Activated CD4-positive, alpha-beta T cell treated with anti-CD3 and anti-CD28 coated beads for 24 hours (primary cell): ENCODE measurements around the gene ZFHX2.

Source experiments
- DNase-seq, 2 donors: peaks; one replicate each; pipeline ENCODE4 v3.0.0-alpha.2; 2020; ENCODE audit warnings: low read depth in 2 of 2

ZFHX2 gene

GRCh38 chr14:23559926-23560520, 8.5 kb upstream of the ZFHX2 start:
- no peak for DNase-seq

DNA sequence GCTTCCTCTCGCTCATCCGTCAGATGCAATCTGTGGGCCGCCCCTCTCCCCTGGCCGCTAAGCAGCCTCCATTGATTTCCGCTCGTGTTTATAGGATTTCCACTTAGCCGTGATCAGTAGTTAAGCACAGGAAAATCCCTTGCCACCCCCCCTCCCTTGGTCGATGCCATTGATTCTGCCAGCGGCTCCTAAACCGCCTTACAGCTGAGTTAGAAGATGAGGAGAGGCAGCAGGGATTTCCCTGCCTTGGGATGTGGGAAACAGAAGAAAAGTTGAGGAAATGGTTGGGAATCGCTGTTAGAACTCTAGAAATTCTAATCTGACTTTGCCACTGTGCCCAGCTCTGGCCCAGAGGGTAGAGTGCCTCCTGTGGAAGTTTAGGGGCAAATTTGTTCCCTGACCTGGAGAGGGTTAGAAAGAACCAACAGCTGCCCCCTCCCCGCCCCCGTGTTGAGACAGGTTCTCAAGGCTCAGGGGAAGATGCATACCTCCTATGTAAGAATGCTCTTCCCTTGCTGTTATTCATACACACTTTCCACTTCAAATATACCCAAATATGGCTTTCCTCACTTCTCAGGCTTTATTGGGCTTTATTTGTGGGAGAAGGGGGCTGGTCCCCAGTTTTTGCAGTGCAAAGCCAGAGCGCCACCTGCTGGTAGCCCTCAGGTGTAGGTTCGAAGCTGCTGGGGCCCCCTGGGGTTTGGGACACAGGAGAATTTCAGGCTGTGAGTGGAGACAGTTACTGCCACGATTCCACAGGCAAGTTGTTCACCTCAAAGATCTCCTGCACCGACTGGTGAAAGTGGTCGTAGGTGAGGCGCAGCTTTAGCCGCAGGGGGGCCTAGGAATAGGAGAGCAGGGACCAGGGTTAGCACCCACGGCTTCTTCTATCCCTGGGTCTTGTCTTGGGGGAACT, 7.7 kb upstream of the ZFHX2 start:
- DNase-seq = peak; percentile 61 to 63

DNA sequence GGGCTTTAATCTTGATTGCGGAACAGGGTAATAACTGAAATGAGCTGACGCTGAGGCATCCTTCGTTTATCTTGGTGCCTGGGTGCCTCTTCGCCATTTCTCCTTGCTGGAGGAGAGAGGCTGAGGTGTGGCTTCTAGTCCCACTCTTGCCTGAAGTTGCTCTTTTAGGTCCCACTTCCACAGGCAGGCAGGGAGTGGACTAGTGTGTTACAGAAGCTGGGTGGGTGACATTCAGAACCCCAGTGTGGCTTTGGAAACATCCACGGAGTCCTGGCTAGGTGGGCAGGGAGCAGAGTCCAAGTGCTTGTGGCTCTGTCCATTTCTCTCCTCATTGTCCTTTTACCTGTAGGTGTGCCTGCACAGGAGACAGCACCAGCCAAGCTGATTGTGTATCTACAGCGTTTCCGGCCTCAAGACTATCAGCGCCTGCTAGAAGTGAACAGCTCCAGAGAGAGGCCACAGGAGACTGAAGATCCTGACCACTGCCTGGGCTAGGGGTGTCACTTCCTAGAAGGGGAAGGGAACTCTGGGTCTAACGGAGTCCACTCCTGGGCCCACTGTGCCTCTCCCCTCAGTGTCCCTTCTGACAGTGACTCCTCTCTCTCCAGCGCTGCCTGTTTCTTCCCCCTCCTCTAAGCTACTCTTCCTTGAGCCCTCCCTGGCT, 6.9 kb upstream of the ZFHX2 start:
- DNase-seq = no peak

GRCh38 chr14:23557946-23558345, 6.4 kb upstream of the ZFHX2 start:
- DNase-seq = no peak

GRCh38 chr14:23557521-23557920, 6.0 kb upstream of the ZFHX2 start:
- DNase-seq = no peak

DNA sequence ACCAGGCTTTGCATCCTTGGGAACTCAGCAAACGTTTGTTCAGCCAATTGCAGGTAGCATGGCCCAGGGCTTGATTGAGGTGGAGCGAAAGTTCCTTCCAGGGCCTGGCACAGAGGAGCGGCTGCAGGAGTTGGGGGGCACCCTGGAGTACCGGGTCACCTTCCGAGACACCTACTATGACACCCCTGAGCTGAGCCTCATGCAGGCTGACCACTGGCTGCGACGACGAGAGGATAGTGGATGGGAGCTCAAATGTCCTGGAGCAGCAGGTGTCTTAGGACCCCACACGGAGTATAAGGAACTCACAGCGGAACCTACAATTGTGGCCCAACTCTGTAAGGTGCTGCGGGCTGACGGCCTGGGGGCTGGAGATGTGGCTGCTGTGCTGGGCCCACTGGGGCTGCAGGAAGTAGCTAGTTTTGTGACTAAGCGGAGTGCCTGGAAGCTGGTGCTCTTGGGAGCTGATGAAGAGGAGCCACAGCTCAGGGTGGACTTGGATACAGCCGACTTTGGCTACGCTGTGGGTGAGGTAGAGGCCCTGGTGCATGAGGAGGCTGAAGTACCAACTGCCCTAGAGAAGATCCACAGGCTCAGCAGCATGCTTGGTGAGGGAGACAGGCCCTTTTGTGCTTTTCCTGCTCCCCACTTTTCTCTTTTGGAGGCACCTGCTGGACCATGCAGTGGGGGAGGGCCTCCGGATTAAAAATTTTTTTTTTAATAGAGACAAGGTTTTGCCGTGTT, 5.3 kb upstream of the ZFHX2 start:
- no peak for DNase-seq

DNA sequence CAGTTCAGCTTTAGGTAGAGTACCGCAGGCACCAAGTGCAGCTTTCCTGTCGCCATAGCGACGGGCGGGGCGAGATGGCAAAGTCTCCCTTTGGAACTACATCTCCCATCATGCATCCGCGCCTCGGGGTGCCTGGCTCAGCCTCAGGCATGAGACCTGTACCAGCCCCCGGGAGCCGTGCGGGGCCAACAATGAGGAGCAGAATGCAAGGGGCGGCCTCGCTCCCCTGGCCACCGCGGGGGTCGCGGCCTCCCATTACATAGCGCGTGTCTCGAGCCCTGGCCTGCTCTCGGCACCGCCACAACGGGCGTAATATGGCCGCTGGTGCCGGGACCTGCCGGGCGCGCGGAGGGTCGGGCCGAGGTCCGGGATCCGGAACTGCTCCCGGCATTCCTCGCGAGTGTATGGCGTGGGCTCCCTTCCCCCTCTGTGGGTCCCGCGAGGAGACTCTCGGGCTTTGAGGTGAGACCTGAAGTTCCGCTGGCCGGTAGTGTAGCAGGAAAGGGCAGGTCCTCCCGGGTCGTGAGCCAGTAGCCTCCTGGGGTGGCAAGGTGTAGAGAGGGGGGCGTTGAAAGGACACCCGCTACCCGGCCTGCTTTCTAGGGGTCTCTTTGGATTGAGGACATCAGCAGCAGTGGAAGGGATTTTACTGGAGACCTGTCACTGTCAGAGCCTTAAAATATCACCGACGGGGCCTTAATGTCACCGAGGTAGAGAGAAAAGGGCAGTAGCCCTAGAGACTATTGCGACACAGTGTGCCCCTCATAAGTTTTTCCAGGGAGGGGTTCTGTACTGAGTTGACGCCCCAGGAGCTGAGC, 4.5 kb upstream of the ZFHX2 start, which contains the start of gene THTPA:
Gene THTPA (plus strand): TSS at position 390 of the 818 bp plus-strand sequence. CDS start 487 bp downstream, outside the sequence.
- DNase-seq = peak; percentile 78 to 88

DNA sequence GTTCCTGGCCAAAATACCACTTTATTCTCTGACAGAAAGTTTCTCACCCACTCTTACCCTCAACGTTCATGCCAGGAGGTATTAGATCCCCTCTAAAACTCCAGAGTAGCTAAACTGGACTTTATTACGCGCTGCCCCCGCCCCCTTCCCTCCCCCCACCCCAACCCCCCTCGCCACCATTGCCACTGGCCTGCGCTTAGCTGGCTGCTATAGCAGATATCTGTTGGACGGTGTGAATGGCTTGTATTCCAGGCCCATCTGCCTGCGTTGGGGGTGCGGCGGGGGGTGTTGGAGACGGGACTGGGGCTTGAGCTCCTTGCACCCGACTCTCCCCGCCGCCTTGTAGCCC, 3.9 kb upstream of the ZFHX2 start:
- DNase-seq = no peak

DNA sequence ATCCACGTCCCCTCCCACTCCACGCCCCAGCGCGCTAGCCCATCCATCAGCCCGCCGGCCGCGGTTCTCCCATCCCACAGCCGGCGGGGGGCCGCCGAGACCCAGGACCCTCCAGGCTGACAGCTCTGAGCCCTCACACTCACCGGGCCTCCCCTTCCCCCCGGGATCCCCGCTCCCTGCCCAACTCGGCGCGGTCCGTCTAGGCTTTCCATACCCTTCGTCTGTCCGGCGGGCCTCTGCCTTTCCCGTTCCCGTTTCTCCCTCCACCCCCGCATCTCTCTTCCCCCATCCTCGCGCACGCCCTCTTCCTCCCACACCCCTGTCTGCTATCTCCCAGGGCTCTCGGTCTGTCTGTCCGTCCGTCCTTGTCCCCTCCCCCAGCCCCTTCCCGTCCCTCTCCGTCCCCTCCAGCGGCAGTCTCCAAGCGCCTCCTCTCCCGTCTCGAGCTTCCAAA, 726 bp downstream of the ZFHX2 start:
- no peak for DNase-seq

GRCh38 chr14:23550131-23550811, 1.3 kb downstream of the ZFHX2 start:
- DNase-seq = no peak

DNA sequence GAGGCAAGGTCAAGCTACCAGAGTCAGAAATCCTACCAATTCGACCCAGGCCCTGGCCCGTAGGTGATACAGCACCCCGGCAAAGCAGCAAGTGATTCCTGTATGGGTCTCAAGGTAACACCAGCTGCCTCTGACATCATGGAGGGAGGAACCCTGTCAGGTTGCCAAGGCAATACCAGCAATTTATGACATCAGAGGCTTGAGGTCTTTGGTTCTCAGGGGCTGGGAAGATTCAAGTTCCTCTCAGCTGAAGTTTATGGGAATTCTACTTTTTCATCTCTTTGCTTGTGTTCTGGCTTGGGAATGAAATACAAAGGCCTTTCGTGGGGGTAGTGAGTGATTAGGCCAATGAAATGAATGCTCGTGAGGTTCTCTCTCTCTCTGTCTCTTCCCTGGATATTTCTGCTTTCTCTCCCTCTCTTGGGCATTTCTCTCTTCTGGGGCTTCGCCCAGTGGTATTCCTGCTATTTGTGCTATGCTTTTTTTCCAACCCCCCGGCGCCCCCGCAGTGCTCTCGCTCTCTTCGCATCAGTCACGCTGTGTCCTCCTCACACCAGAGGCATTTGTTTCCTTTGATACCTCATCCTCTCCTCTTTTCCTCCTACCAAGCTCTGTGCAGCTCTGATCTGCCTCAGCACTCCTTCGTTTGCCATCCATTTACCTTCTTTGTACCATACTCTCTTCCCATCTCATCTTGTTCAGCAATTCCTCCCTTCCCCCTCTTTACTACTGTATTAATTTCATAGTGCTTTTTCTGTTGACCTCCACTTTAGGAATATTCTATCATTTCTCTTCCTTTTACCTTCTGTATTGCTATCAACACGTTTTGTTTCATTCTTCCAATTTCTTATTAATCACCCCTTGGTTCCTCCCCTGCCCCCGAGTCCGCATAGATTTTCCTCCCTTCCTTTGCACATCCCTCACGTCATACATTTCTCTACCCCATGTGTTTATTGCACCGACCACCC, 2.9 kb downstream of the ZFHX2 start:
- no peak for DNase-seq

DNA sequence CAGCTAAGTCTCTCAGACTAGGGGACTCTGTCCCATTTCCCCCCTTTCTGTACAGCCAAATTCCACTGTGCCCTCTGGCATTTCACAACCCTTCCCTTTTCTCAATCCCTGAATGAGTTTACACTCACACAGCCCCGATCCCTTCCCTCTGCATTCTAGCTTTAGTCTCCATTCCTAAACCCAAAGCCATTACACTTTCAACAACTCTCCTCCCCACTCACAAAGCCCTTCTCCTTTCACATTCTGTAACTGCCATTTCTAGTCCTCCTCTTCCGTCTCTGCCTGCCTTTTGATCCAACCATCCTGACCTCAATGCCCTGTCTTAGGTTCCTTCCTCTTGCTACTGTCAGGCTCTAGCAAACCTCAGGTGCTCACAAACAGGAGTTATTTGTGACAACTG, 3.6 kb downstream of the ZFHX2 start:
- DNase-seq = no peak

DNA sequence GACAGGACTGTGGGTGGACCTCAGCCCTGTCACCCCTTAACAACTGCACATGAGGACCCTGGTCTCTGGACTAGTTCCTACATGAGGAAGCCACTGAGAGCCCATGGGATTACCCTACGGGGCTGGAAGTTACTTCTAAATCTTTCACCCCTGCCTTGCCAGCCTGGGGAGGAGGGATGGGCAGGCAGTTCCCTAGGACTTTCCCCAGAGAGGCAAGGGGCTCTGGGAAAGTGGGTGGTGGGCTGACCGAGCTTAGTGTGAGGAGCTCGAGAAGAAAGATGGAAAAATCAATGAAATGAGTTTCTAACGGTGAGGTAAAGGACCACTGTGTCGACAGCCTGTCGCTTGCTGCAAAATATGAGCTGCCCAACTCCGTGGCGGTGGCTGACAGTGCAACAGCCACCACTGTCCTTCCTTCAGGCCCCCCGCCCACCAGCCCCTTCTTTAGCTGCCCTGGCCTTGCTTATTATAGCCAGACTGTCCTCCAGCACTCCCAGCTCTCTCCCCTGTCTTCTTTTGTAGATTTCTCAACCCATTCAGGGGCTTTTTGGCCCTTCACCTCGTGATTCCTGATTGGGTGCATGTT, 5.0 kb downstream of the ZFHX2 start:
- DNase-seq = no peak

DNA sequence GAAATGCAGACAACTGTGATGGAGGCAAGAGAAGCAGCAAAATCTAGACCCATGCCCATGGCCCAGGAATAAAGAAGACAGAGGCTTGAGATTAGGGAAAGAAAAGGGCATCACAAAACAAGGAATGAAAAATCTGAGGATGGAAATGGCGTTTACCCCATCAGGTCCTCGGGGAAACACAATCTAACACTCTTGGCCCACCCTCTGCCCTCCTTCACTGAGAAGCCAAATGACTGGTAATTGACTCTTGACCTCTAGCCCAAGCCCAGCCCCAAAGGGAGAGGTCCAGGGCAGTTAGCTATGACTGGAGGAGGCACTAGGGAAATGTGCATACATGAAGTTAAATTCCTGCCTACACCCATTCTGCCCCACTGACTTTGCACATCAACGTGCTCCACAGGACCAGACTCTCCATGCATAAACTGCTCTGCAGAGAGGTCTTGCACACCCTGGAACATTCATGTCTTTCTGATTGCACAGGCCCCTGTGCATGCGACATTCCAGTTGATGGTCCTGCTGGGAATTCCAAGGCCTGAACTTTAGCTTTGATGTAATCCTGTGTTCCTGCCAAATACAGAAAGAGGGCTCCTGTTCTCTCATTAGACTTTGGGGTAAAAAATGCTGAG, 5.7 kb downstream of the ZFHX2 start:
- DNase-seq = no peak

DNA sequence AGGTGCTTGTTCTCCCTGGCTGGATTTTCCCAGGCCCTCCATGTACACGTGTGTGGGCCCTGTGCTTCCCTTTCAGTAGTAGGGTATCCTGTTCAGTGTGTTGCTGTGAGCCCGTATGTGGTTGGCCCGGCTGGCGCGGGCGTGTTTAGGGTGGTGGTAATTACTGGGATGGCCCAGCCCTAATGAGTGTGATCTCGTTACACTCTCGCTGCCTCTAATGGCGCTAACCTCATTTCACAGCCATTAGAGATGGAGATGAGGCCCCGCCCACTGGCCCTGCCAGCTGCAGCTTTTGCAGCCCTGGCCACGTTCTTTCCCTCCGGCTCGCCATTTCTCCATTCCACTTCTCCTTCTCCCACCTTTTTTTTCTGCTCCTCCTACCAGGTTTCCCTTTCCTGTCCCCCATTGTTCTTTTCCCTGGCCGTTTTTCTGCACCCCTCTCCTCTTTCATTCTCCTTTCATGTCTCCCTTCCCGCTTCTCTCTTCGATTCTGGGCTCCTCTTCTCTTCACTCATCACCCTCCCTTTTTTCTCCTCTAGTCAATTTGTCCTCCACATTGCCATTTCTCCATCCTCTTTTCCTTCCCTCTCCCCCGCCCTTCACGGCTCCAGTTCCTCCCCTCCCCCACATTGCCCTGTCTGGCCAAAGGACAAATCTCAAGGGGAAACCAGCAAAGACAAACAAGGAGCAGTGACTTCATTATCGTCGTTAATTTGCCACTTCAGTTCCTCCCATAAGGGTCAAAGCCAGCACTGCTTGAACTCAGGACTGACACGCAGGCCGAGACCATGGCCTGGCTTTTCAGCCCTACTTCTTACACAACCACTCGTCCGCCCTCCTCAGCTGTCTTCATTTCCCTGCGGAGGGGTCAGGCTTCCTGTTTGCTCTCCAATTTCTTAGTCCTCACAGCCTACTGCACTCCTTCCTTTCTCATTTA, 6.8 kb downstream of the ZFHX2 start:
- no peak for DNase-seq

DNA sequence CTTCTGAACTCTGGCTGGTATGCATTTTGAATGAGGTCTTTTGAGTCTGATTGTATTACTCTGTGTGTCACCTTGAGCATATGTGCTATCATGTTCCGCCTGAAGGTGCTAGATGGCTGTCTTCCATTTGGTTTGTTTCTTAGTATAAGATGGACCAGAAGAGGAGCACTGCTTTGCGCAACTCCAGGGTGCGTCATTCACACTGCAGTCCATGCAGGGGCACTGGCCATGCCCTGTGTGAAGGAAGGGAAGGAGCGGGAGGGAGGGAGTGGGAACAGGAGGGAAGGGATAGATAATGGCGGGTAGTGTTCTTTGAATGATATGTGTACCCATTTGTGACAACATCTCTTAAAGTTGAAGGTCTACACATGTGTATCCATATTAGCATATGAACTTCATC, 8.2 kb downstream of the ZFHX2 start:
- DNase-seq = no peak

DNA sequence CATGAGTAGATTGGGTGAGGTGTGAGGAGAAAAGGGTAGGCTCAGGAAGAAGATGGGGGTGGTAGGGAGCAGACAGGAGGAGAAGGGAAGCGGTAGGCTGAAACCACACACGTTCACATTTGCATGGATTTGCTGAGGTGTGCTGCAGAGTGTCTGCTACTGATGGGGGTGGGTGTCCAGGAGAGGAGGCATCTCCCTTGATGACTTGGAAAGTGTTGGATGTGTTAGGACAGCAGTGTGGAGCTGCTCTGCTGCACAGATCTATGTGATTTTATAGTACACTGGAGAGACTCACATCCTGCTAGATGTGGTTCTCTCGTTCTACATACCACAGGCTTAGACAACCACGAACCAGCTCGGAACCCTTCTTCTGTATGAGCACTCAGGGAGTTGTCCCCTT, 9.3 kb downstream of the ZFHX2 start:
- no peak for DNase-seq

- no peak for DNase-seq
Observed at GRCh38 chr14:23540141-23540469, 11.5 kb downstream of the ZFHX2 start.
